Natural killer cell treated with Interleukin-12 subunit alpha and Interleukin-12 subunit beta and Interleukin-15 and Interleukin-18, amount 100 ng/mL, for 72 hours (primary cell): Measurements from ENCODE around the gene SHQ1. TPM values are rescaled to one million over a fixed set of nuclear protein-coding genes. Genes with fewer than 3 reads are reported as not detected.

Experiments used
- ATAC-seq, 2 donors: fragments of 150-1000 bp; cut with Tn5 transposase in 1 of 2; sonication (Bioruptor Pico), chemical (Tn5 transposase) in 1 of 2; 2 replicates each; pipeline ENCODE4 v1.10.0; 2021
- DNase-seq: peaks from one replicate; pipeline ENCODE4 v3.0.0; 2022; ENCODE audit warnings: low spot score
- H3K27ac Mint-ChIP-seq, 2 donors: 1 replicate in 1 of 2; 2 replicates in 1 of 2; pipeline ENCODE4 v1.8.0; 2022; ENCODE audit warnings: mixed read lengths in 2 of 2, mild to moderate bottlenecking in 1 of 2, moderate library complexity in 1 of 2
- H3K27me3 Mint-ChIP-seq, 2 donors: 1 replicate in 1 of 2; 2 replicates in 1 of 2; pipeline ENCODE4 v1.8.0; 2022; ENCODE audit warnings: mixed read lengths in 2 of 2
- H3K36me3 Mint-ChIP-seq: one replicate; pipeline ENCODE4 v1.8.0; 2022; ENCODE audit warnings: mixed read lengths
- H3K4me1 Mint-ChIP-seq, 2 donors: 1 replicate in 1 of 2; 2 replicates in 1 of 2; pipeline ENCODE4 v1.8.0; 2022; ENCODE audit warnings: low read depth in 2 of 2, mixed read lengths in 2 of 2, mild to moderate bottlenecking in 1 of 2
- H3K4me3 Mint-ChIP-seq: one replicate; pipeline ENCODE4 v1.8.0; 2022; ENCODE audit warnings: mixed read lengths
- H3K9me3 Mint-ChIP-seq: 2 replicates; pipeline ENCODE4 v1.8.0; 2022; ENCODE audit warnings: mixed read lengths
- total RNA-seq, 2 donors: library from RNA; stranded (reverse); gene quantifications; one replicate each; pipeline ENCODE4 v1.2.3, GENCODE V29; 2022

Gene SHQ1
- total RNA-seq = 10 to 100 TPM; 28.9 to 59.1 TPM

- H3K27me3 Mint-ChIP-seq = no peaks in the 10 kb centered on the region
- H3K9me3 Mint-ChIP-seq = no peaks in the 10 kb centered on the region
- H3K36me3 Mint-ChIP-seq = peaks cover 11% of the 10 kb centered on the region
- H3K4me3 Mint-ChIP-seq = peak within 1 kb of the TSS; percentile 98
- DNase-seq = peak; percentile 95
- H3K4me1 Mint-ChIP-seq = peaks cover 26 to 52% of the 10 kb centered on the region in 2 donors
- peak within 1 kb of the TSS; percentile 61 to 84 for H3K27ac Mint-ChIP-seq
- peak; percentile 97 to 99 for ATAC-seq
These were observed at the start of gene SHQ1 for GRCh38 chr3:72847751-72848702. Gene SHQ1, minus strand, starts transcription at chr3:72848445. Its CDS starts 105 bp downstream, at chr3:72848340.

DNA sequence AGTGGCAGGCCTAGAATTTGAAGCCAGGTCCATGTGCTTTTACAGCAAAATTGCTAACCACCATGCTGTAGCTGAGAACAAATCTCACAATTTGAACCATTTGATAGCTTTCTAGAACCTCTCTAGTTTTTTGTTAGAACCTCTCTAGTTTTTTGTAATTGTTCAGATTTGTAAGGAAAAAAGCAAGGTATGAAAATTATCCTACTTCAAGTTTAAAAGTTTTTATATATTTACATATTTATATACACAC, 49.4 kb upstream of the SHQ1 start:
- peaks cover 16 to 18% of the 10 kb centered on the region in 2 donors for H3K27me3 Mint-ChIP-seq
- H3K27ac Mint-ChIP-seq = no peak overlapping the region
- no peaks in the 10 kb centered on the region for H3K4me1 Mint-ChIP-seq
- H3K36me3 Mint-ChIP-seq = no peaks in the 10 kb centered on the region
- H3K9me3 Mint-ChIP-seq = no peaks in the 10 kb centered on the region
- no peak for DNase-seq
- no peak for ATAC-seq
- no peak overlapping the region for H3K4me3 Mint-ChIP-seq

DNA sequence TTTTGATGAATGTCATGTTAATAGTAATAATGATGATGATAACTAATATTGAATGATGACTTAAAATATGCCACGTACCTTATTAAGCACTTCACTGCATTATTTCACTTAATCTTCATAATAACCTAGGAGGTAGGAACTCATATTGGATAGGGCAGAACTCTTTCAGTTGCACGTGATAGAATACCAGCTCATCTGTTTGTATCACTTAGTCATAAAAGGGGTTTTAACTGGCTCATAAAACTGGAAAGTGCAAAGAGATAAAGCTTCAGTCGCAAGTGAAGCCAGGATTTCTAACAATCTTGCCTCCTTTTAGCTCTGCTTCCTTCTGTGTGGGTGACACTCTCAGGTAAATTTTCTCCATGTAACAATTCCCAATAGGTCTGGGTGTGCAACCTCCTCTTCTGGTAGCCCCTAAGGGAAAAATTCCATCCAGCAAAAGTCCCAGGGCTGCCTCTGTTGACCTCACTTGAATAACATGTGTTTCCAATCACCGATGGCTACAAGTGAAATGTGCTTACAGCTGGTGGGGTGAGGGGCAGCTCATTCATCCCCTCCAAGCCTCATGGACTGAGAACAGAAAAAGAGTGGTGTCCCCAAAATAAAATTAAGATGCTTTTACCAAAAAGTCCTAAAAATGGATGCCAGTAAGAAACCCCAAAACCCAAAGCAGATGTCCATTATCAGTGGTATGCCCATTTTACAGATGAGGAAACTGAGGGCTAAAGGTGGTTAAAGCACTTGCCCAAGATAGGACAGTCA, 48.9 kb upstream of the SHQ1 start:
- Mint-ChIP-seq H3K27me3 (peaks cover 20 to 21% of the 10 kb centered on the region in 2 donors), H3K4me1 (no peaks in the 10 kb centered on the region), H3K36me3 (no peaks in the 10 kb centered on the region), H3K4me3 (no peak overlapping the region), H3K27ac (no peak overlapping the region), H3K9me3 (no peaks in the 10 kb centered on the region)
- ATAC-seq (no peak), DNase-seq (no peak)

GRCh38 chr3:72894976-72895552, 46.8 kb upstream of the SHQ1 start:
- H3K36me3 Mint-ChIP-seq = no peaks in the 10 kb centered on the region
- no peak overlapping the region for H3K27ac Mint-ChIP-seq
- no peaks in the 10 kb centered on the region for H3K9me3 Mint-ChIP-seq
- no peaks in the 10 kb centered on the region for H3K4me1 Mint-ChIP-seq
- no peak for DNase-seq
- no peak for ATAC-seq
- H3K4me3 Mint-ChIP-seq = no peak overlapping the region
- peaks cover 33 to 36% of the 10 kb centered on the region in 2 donors for H3K27me3 Mint-ChIP-seq

GRCh38 chr3:72892870-72893269, 44.6 kb upstream of the SHQ1 start:
- DNase-seq = no peak
- Mint-ChIP-seq H3K36me3 (no peaks in the 10 kb centered on the region), H3K27me3 (peaks cover 35 to 46% of the 10 kb centered on the region in 2 donors)

GRCh38 chr3:72892081-72892775, 44.0 kb upstream of the SHQ1 start:
- Mint-ChIP-seq H3K36me3 (no peaks in the 10 kb centered on the region), H3K4me1 (peaks cover 4 to 7% of the 10 kb centered on the region in 2 donors), H3K9me3 (no peaks in the 10 kb centered on the region), H3K27ac (no peak overlapping the region), H3K4me3 (no peak overlapping the region), H3K27me3 (peaks cover 41 to 53% of the 10 kb centered on the region in 2 donors)
- DNase-seq (no peak), ATAC-seq (no peak)

More at GRCh38 chr3:72892870-72893269, 44.6 kb upstream of the SHQ1 start:
- Mint-ChIP-seq H3K27ac (no peak overlapping the region), H3K9me3 (no peaks in the 10 kb centered on the region), H3K4me1 (peaks cover 0 to under 1% of the 10 kb centered on the region in 2 donors), H3K4me3 (no peak overlapping the region)
- peak in 1 of 2 donors; percentile 14 for ATAC-seq

DNA sequence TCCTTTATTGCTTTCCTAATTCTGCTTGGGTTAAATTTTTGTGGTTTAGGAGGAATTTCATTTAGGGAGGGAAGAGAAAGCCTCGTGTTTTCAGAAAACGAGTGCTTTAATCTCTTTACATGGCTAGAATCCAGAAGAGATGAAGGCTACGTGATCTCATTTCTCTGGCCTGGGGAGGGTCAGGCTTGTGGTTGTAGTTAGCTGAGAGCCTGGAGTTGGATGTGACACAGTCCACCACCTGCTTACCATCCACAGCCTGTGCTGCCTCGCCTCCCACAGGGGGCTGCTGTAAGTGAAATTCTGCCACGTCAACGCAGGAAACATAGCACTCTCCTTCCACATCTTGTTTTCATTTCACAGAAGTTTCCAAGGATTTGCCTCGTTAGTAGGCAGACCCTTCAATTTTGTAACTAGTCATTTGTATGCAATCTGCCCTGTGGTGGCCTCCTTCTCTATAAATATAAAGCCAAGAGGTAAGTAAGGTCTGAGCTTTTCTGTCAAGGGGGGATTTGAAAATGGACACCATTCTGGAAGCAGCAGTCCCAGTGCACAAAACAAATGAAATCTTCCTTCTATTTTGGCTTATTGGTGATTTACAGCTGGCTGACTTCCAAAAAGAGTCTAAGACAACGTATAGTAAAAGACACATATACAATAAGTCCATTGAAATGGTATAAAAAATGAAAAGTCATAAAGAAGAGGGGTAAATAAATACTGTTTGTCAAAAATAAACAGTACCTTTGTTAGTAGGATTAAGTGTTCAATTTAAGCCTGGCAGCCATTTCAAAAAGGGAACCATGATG, 43.0 kb upstream of the SHQ1 start:
- Mint-ChIP-seq H3K27me3 (peaks cover 41 to 61% of the 10 kb centered on the region in 2 donors), H3K9me3 (no peaks in the 10 kb centered on the region), H3K36me3 (no peaks in the 10 kb centered on the region), H3K4me1 (peaks cover 4 to 8% of the 10 kb centered on the region in 2 donors), H3K4me3 (no peak overlapping the region), H3K27ac (no peak overlapping the region)
- DNase-seq = no peak
- ATAC-seq = no peak

DNA sequence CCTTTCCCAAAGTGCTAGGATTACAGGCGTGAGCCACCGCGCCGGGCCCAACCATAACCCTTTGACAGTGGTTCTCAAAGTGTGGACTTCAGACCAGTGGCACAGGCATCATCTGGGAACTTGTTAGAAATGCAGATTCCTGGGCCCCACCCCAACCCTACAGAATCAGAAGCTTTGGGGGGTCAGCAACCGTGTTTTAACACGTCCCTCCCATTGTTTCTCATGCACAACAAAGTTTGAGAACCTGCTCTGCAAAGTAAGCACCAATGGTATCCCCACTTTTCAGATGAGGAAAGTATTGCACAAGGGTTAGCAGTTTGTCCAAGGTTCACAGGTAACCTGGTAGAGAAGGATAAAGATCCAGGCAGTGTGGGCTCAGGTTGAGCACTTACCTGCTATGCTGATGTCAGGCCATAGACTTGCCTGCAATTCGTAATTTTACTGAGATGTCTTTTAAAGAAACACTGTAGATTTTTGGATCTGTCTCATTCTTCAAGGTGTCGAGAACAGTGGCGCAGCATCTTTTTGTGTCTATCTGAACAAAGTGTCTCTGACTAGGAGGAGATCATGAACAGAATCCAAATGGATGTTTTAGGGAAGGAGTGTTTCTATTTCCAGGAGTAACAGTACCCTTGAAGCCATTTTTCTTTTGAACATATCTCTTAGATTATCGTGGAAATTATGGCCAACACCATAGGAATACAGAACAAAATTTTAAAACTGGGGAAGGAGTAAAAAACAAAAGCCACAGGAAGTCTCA, 42.1 kb upstream of the SHQ1 start:
- DNase-seq = no peak
- H3K4me3 Mint-ChIP-seq = no peak overlapping the region
- peaks cover 4 to 8% of the 10 kb centered on the region in 2 donors for H3K4me1 Mint-ChIP-seq
- H3K36me3 Mint-ChIP-seq = no peaks in the 10 kb centered on the region
- no peak overlapping the region for H3K27ac Mint-ChIP-seq
- no peaks in the 10 kb centered on the region for H3K9me3 Mint-ChIP-seq
- no peak for ATAC-seq
- peaks cover 44 to 70% of the 10 kb centered on the region in 2 donors for H3K27me3 Mint-ChIP-seq

- H3K9me3 Mint-ChIP-seq = no peaks in the 10 kb centered on the region
- H3K4me3 Mint-ChIP-seq = no peak overlapping the region
- no peaks in the 10 kb centered on the region for H3K36me3 Mint-ChIP-seq
- H3K27ac Mint-ChIP-seq = no peak overlapping the region
- peaks cover 4 to 8% of the 10 kb centered on the region in 2 donors for H3K4me1 Mint-ChIP-seq
- DNase-seq = no peak
- H3K27me3 Mint-ChIP-seq = peaks cover 42 to 77% of the 10 kb centered on the region in 2 donors
- no peak for ATAC-seq
These were observed 41.3 kb upstream of the SHQ1 start for GRCh38 chr3:72889310-72890165.

- H3K4me3 Mint-ChIP-seq = no peak overlapping the region
- no peaks in the 10 kb centered on the region for H3K36me3 Mint-ChIP-seq
- H3K27me3 Mint-ChIP-seq = peaks cover 46 to 83% of the 10 kb centered on the region in 2 donors
- DNase-seq (no peak), ATAC-seq (no peak)
- H3K4me1 Mint-ChIP-seq = peaks cover 4 to 8% of the 10 kb centered on the region in 2 donors
- H3K9me3 Mint-ChIP-seq = no peaks in the 10 kb centered on the region
- no peak overlapping the region for H3K27ac Mint-ChIP-seq
These were observed 40.5 kb upstream of the SHQ1 start for GRCh38 chr3:72888546-72889309.
